Mucosa of descending colon (tissue), 3 donors: ENCODE measurements around the gene EYA2. TPM values are rescaled to one million over a fixed set of nuclear protein-coding genes. Genes with fewer than 3 reads are reported as not detected.

Experiments
- ATAC-seq: fragments of 200-7000 bp; cut with Tn5 transposase; one replicate; pipeline ENCODE4 v1.9.1; 2020; ENCODE audit warnings: mild to moderate bottlenecking, moderate library complexity
- DNase-seq, 3 donors: peaks; one replicate each; pipeline ENCODE4 v3.0.0-alpha.2; 2020
- H3K36me3 ChIP-seq: fragments of 200-600 bp; one replicate; pipeline ENCODE4 v1.8.0; 2021; ENCODE audit warnings: low read depth, mild to moderate bottlenecking
- H3K4me1 ChIP-seq: fragments of 200-600 bp; one replicate; pipeline ENCODE4 v1.8.0; 2021; ENCODE audit warnings: low read depth, mild to moderate bottlenecking
- H3K4me3 ChIP-seq: fragments of 200-600 bp; one replicate; pipeline ENCODE4 v1.8.0; 2021; ENCODE audit warnings: mild to moderate bottlenecking
- H3K9me3 ChIP-seq: fragments of 200-600 bp; one replicate; pipeline ENCODE4 v1.8.0; 2021; ENCODE audit warnings: mild to moderate bottlenecking
- intact Hi-C, 2 donors: fragments of 100-400 bp; cut with DNase I in 1 of 2; cut with micrococcal nuclease in 1 of 2; formaldehyde crosslinking; loops; one replicate each; pipeline versions ENCODE4 v1.11.0 to v1.11.1; 2022; cut with DNase I, micrococcal nuclease
- total RNA-seq, 3 donors: library from RNA; stranded (reverse); fragmentation: NEBNext Ultra II Directional in 2 of 3; extraction: Animal tissue kit (Norgen Biotek cat#: 25700) in 2 of 3; gene quantifications; one replicate each; pipeline versions ENCODE4 v1.2.1 to v1.2.4, GENCODE V29; 2021 to 2023
- TF ChIP-seq, protein P1 (sequence below): fragments of 200-600 bp; IDR thresholded peaks from one replicate; pipeline ENCODE4 v1.8.0; 2022; ENCODE audit warnings: antibody characterized with exemption, mild to moderate bottlenecking
- donor health status: DM: no; HTN: no; CAD: no; lungs with moderate emphysema.
- donor health status: DM: no; HTN: no; CAD: no.
- donor health status: DM: no; HTN: yes; CAD: no.

EYA2 gene
- total RNA-seq, 3 donors from 2014 or later, result 14.3 to 22.3 (median 19.5) TPM

DNA sequence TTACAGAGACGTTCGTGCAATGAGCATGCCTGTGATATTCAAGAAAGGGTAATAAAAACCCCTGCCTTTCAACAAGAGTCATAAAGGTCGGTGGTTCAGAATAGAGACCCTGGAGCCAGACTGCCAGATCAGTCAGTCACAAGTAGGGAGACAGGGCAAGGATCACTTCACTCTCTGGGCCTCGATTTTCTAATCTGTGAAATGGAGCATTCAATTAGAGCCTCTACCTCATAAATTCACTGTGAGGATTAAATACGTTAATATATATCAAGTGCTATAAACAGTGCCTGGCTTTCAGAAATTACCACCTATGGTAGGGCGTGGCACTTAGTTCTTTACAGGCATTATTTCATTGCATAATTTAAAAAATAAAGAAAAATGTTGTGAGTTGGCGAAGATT lies 43.7 kb upstream of the EYA2 start:
- Histone ChIP-seq H3K9me3 (no peaks in the 10 kb centered on the region), H3K4me3 (no peak overlapping the region), H3K4me1 (peaks cover 4% of the 10 kb centered on the region), H3K36me3 (no peaks in the 10 kb centered on the region)
- intact Hi-C loops, result no loop called here
- DNase-seq, result no peak
- TF ChIP-seq, protein P1, sequence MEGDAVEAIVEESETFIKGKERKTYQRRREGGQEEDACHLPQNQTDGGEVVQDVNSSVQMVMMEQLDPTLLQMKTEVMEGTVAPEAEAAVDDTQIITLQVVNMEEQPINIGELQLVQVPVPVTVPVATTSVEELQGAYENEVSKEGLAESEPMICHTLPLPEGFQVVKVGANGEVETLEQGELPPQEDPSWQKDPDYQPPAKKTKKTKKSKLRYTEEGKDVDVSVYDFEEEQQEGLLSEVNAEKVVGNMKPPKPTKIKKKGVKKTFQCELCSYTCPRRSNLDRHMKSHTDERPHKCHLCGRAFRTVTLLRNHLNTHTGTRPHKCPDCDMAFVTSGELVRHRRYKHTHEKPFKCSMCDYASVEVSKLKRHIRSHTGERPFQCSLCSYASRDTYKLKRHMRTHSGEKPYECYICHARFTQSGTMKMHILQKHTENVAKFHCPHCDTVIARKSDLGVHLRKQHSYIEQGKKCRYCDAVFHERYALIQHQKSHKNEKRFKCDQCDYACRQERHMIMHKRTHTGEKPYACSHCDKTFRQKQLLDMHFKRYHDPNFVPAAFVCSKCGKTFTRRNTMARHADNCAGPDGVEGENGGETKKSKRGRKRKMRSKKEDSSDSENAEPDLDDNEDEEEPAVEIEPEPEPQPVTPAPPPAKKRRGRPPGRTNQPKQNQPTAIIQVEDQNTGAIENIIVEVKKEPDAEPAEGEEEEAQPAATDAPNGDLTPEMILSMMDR, result no peak
- no peak for ATAC-seq

DNA sequence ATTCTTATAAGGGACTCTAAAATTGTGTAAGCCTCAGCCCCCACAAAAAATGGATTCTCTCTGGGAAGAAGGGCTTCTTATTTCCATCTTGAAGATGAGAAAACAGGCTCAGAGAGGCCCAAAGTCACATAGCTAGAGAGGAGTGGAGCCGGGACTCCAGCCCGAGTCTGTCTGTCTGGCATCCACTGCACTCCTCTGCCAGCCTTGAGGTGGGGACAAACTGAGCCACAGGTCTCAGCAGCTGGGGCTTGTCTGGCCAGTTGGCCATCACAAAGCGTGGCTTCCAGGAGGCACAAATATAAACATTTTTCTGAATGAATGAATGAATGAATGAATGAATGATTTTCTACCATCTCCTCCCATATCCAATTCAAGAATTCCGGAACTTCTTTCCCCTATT lies 42.9 kb upstream of the EYA2 start:
- no peaks in the 10 kb centered on the region for H3K9me3 ChIP-seq
- H3K4me1 ChIP-seq, result peaks cover 4% of the 10 kb centered on the region
- ATAC-seq (no peak), DNase-seq (no peak)
- no peak overlapping the region for H3K4me3 ChIP-seq
- intact Hi-C loops, result no loop called here
- H3K36me3 ChIP-seq, result no peaks in the 10 kb centered on the region
- TF ChIP-seq, protein P1, result no peak

DNA sequence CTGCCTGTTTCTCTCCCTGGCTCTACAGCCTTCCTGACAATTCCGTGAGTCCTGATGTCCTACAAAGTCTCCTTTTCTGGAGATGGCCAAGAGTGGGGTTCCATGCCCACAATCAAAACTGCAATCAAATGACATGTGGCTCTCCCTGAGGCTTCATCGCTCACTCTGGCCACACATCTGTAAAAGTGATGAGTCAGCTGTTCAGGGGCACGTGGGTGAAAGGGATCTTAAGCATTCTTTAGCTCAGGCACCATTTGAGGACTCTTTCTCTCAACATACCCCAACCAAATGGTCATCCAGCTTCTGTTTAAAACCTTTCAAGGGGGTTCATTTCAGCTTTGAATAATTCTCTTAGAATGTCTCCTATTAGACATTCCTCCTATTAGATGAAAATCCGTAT lies 42.3 kb upstream of the EYA2 start:
- H3K4me1 ChIP-seq, result peaks cover 8% of the 10 kb centered on the region
- TF ChIP-seq, protein P1, result no peak
- ATAC-seq (no peak), DNase-seq (no peak)
- no peaks in the 10 kb centered on the region for H3K36me3 ChIP-seq
- intact Hi-C loops, result no loop called here
- H3K9me3 ChIP-seq, result no peaks in the 10 kb centered on the region
- H3K4me3 ChIP-seq, result no peak overlapping the region

DNA sequence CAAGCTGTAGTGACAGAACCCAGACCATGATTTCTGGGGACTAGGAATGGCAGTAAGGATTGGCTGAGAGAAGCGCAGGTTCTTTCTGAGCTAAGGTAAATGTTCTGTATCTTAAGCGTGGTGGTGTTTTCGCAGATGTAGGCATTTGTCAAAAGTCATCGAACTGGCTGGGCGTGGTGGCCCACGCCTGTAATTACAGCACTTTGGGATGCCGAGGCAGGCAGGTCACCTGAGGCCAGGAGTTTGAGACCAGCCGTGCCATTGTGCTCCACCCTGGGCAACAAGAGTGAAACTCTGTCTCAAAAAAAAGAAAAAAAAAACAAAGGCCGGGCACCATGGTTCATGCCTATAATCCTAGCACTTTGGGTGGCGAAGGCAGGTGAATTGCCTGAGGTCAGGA lies 40.7 kb upstream of the EYA2 start:
- ATAC-seq (no peak), DNase-seq (peak in 2 of 3 donors; percentile 41 to 55)
- H3K4me3 ChIP-seq, result no peak overlapping the region
- H3K36me3 ChIP-seq, result no peaks in the 10 kb centered on the region
- intact Hi-C loops, result no loop called here
- no peaks in the 10 kb centered on the region for H3K9me3 ChIP-seq
- TF ChIP-seq, protein P1, result no peak
- H3K4me1 ChIP-seq, result peaks cover 8% of the 10 kb centered on the region

DNA sequence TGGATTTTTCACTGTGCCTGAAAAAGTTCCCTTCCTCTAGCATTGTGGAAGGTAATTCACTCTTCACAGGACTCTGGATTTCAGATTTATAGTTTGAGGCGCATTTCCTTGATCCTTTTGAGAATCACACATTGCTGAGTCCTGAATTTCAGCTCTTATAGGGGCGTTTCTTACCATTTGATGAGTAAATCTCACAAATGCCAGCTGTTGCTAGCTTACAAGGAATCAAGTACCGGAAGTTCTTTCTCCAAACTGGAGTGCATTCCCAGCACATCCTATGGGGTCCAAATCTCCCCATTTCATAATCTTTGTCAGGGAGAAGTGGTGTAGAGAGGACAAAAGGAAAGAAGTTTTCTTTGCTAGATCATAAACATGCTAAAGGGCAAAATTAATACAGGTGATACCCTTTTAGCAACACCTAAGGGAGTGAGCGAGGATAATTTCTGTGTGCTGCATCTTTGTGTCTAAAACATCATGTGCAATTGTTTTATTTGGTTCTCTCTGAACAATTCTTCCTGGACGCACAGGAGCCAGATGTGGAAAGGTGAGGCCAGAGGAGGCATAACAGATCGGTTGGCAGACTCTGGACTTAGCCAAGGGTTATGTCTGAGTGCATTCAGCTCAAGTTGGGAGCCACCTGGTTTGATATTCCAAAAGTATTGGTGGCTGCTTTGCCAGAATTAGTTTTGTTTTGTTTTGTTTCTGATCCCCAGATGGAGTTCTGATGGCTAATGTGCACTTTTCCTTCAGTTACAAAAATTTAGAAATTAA lies 37.4 kb upstream of the EYA2 start:
- no peaks in the 10 kb centered on the region for H3K9me3 ChIP-seq
- H3K36me3 ChIP-seq, result no peaks in the 10 kb centered on the region
- intact Hi-C loops, result no loop called here
- H3K4me1 ChIP-seq, result peaks cover 4% of the 10 kb centered on the region
- peak; percentile 77 for ATAC-seq
- DNase-seq, result peak in 1 of 3 donors; percentile 35
- H3K4me3 ChIP-seq, result no peak overlapping the region
- TF ChIP-seq, protein P1, result no peak
